HG02938 (cell line): ENCODE measurements around the gene NBPF11.
"Not testable (repeated sequence)": the region's sequence is repeated elsewhere in the genome, so short reads cannot be mapped to it uniquely, and the experiment has no call there.

Experiments used
- ATAC-seq: cut with Tn5 transposase; IDR thresholded peaks from one replicate; pipeline ENCODE4 v1.9.1; 2021; ENCODE audit warnings: mild to moderate bottlenecking, moderate library complexity; ENCODE audit not compliant: unreplicated experiment

NBPF11 gene

DNA sequence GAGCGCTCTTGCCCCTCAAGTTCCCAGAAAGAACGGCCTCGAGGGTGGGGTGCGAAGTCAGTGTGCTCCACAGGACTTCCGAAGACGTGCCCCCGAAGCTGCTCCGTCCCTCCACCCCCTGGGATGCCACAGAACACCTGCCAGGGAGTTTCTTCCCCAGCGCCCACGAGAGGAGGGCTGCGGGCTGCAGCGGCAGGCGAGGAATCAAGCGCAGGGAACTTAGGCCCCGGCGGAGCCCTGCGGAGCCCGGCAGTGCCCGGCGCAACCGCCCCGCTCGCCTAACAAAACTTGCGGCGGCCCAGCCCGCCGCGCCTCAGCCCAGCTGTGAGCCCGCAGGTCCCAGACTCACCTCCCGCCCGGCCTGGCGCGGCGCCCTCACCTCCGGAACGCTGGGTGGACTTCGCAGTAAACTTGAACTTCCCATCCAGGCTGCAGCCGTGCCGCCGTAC is 686 bp downstream of the NBPF11 start:
- ATAC-seq = peak; percentile 22

GRCh38 chr1:148150945-148151344 is 1.1 kb downstream of the NBPF11 start:
- ATAC-seq = not testable (repeated sequence)

DNA sequence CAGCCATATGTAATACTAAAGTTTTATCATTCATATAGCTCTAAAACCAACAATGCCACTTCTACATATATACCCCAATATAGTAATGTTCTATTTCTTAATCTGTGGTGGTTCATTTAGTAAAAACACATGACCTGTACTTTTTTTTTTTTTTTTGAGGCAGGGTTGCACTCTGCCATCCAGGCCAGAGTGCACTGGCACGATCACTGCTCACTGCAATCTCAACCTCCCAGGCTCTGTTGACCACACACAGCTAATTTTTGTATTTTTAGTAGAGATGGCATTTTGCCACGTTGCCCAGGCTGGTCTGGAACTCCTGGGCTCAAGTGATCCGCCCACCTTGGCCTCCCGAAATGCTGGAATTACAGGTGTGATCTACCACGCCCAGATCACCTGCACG is 2.1 kb downstream of the NBPF11 start:
- ATAC-seq = not testable (repeated sequence)

DNA sequence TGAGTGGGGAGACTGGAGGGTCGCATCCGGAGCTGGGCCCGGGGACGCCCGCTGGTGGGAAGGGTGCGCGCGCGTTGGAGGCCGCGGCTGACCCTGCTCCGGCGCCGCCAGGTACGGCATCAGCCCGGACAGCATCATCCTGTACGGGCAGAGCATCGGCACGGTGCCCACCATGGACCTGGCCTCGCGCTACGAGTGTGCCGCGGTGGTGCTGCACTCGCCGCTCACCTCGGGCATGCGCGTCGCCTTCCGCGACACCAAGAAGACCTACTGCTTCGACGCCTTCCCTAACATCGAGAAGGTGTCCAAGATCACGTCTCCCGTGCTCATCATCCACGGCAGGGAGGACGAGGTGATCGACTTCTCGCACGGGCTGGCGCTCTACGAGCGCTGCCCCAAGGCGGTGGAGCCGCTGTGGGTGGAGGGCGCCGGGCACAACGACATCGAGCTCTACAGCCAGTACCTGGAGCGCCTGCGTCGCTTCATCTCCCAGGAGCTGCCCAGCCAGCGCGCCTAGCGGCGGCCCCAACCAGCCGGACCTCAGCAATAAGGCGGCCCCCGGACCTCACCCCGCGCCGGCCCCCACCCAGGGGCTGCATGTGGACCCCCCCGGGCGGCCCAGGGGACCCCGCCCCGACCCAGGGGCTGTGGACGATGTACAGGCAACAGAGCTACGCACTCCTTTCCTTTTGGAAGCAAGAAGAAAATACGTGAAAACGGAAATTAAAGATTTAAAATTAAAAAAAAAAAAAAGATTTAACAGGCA is 2.8 kb downstream of the NBPF11 start:
- not testable (repeated sequence) for ATAC-seq

DNA sequence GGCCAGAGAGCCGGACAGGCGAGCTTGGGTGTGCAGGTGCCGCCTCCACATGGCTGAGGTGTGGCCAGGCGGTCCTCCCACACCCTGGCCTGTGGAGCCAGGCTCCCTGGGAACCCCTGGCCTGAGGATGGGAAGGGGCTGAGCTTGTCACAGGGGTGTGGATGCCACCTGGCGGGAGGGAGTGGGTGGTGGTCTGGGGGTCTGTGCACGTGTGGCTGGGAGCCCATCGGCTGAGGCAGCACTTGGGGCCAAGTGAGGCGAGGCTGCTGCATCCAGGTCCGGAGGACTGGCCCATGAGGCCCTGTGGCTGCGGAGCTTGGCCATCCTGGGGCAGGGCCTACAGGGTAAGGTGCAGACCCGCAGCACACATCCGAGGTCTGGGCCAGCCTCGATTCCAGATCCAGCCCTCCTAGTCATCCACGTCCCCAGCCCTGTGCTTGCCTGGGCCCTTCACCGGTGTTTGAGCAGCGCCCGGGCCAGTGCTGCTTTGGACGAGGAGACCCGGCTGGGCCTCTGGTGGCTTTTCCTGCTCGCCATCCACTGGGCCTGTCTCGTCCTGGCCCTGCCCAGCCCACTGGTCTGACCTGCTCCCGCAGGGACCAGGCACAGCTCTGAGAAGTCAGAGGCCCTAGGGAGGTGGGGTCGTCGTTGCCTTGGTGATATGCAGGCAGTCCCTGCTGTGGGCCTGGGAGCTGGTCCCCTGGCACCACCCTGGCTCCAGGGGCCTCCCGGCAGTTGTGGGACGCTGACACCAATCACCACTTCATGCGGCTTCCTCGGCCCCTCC is 4.8 kb downstream of the NBPF11 start:
- not testable (repeated sequence) for ATAC-seq

GRCh38 chr1:148146191-148146997 is 5.7 kb downstream of the NBPF11 start:
- not testable (repeated sequence) for ATAC-seq

GRCh38 chr1:148143223-148143622 is 8.9 kb downstream of the NBPF11 start:
- ATAC-seq = not testable (repeated sequence)

GRCh38 chr1:148141936-148142335 is 10.1 kb downstream of the NBPF11 start:
- not testable (repeated sequence) for ATAC-seq

DNA sequence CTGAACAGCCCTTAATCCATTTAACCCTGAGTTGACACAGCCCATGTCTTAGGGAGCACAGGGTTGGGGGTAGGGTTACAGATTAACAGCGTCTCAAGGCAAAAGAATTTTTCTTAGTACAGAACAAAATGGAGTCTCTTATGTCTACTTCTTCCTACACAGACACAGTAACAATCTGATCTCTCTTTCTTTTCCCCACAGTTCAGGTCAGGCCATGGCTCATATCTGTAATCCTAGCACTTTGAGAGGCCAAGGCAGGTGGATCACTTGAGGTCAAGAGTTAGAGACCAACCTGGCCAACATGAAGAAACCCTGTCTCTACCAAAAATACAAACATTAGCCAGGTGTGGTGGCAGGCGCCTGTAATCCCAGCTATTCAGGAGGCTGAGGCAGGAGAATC is 13.5 kb downstream of the NBPF11 start:
- ATAC-seq = not testable (repeated sequence)

DNA sequence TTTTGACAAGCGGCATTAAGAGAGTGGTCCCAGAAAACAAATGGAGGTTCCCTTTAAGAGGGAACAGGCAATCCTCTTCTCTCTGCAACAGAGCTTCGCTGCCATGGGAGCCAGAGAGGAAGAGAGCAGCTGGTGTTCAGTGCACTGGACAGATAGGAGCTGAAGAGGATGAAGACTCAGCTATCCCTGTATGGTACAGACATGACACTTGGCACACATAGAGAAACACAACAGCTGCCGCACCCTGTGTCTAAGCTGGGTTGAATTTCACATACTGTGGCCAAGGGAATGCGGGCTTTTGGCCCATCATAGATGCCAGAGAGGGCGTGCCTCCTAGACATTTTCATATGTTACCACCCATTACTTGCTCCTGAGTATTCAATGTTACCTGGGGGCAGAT is 29.7 kb downstream of the NBPF11 start:
- not testable (repeated sequence) for ATAC-seq

DNA sequence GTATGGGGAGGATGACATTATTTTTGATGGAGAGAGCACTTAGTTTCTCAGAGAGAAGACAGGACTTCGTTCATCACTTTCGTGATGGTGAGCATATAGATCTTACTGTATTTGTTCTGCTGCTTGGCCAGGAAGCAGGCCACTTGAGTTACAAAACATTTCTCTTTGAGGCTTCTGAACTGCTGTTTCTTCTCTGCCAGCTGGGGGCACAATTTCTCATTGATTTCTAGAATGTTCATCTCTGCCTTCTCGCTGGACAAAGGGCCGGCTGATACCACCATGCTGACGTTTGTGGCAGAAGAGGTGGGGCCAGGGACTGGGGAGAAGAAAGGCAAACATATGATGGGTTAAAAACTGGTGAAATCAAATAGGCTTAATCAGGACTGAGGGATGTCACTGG is 31.7 kb downstream of the NBPF11 start:
- ATAC-seq = not testable (repeated sequence)

DNA sequence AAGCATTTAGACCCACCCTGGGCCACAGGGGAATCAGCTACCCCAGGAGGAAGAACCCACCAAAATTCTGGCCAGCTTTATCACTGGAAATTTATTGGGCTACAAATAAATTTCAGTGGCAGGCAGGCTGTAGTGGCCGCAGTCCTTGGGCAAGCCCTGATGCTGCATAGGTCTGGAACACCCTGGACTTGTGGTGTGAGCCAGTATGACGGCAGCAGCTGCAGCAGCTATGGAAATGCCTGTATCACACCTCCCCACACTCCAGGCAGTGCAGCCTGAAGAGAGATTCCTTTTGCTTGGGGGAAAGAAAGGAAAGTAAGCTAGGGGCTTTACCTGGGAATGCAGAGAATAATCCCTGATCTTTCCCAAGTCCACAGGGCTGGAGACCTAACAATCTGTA is 56.3 kb downstream of the NBPF11 start:
- ATAC-seq = not testable (repeated sequence)

DNA sequence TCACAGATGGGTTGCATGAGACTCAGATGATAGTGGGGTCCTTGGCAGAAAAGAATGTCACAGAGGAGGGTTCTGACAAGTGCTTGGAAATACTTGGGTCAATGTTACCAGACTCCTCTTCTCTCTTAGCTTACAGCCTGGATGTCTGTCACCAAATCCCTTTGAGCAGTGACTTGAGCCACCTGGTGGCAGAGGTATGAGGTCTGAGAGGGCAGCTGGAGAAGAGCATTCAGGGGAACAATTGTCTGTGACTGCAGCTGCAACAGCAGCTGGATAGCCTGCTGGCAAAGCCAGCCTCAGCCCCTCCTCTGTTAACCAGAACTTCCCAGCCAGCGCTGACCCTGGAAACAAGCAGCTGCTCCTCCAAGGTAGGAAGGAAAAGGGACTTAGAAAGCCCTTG is 65.9 kb downstream of the NBPF11 start:
- ATAC-seq = not testable (repeated sequence)

DNA sequence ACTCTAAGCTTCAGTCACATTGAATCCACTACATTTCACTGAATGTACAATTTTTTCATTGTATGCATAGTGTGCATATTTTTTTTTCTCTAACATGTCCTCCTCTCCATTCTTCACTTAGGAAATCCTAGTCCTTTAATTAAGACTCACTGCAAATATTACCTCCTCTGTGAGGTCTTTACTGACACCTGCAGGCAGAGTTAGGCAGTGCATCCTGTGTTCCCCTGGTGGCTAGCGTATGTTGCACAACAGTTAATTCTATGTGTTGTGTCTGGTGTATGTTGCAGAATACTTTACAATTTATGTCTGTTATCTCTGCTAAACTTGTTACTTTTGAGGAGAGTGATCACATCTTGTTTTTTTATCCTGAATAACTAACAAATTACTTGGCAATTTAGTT is 70.9 kb downstream of the NBPF11 start:
- peak; percentile 56 for ATAC-seq

DNA sequence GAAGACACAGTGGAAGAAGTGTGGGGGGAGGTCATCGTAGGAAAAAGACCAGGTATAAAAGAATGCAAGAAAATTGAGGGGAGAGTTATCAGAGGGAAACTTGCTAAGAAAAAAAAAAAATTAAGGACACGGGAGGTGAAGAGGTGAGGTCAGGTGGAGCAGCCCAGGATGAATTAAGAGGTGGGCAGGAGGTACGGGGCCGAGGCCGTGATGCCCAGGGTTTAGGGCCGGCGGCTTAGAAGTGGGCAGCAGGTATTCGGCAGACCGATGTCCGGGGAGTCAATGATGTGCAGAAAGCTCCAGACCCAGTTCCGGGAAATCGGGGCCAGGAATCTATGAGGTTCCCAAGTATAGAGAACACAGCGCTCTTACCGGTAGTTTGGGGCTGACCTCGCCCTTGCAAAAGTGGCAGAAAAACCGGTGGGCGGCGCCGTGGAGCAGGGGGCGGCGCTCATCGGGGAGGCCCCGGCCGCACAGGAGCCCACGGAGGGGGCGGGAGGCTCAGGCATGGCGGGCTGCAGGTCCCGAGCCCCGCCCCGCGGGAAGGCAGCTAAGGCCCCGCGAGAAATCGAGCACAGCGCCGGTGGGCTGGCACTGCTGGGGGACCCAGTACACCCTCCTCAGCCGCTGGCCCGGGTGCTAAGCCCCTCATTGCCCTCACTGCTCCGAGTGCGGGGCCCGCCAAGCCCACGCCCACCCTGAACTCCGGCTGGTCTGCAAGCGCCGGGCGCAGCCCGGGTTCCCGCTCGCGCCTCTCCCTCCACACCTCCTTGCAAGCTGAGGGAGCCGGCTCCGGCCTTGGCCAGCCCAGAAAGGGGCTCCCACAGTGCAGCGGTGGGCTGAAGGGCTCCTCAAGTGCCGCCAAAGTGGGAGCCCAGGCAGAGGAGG is 73.2 kb downstream of the NBPF11 start:
- ATAC-seq = not testable (repeated sequence)

DNA sequence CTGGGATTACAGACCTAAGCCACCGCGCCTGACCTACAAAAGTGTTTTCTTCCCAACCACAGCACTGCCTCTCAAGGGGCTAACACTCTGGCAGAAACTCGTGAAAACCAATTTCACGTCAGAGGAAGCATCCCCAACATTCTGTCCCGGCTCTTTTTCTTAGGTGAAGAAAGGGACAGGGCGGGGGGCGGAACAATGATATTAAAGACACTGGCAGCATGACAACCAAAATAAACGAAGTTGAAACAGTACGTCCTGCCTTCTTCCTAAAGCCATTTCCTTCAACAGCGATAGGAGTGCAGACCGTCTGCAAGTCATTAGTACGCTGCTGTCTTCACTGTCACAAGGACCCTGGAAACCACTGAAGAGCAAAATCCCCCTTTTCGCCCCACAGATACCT is 74.0 kb downstream of the NBPF11 start:
- ATAC-seq = not testable (repeated sequence)

- ATAC-seq = not testable (repeated sequence)
Measured at GRCh38 chr1:148077458-148077857, 74.6 kb downstream of the NBPF11 start.

DNA sequence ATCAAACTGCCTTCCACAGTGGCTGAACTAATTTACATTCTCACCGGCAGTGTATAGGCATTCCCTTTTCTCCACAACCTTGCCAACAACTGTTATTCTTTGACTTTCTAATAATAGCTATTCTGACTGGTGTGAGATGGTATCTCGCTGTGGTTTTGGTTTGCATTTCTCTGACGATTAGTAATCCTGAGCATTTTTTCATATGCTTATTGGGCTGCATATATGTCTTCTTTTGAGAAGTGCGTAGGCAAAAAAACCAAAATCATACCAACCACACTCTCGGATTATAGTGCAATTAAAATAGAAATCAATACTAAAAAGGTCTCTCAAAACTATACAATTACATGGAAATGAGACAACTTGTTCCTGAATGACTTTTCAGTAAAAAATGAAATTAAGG is 78.7 kb downstream of the NBPF11 start:
- not testable (repeated sequence) for ATAC-seq

DNA sequence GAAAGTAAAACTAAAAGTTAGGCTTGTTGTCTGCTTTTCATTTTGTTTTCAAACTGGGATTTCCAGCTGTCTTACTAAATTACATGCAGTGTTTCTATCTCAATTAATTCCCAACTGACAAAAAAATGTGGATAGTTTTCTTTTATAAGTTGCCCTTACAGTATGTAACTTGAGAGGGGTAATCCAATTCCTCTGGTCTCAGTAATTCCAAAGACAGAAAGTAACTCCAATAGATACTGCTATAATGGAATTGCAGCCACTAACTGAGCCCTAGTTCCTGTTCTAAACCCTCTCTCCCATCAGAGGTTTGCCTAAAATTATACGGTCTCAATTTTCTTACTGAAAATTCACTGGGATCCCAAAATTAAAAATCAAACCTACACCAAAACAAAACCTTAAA is 83.5 kb downstream of the NBPF11 start:
- ATAC-seq = not testable (repeated sequence)

DNA sequence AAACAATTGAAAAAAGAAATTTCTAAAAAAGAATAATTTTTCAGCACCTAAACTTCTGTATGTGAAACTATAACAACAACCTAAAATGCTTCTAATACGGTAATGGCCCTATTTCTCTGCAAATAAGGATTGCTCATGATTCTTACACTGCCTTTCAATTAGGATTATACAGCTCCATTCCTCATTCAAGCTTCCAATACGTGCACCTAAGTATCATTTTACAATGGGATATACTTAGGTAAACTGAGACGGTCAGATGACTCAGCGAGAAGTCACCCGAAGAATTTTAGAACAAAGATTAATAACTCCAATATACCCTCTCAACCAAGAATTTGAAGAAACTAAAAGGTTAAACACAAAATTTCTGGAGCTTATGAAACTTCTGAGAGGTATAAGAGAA is 83.9 kb downstream of the NBPF11 start:
- not testable (repeated sequence) for ATAC-seq
